DLD1 (cell line): Measurements from ENCODE around the gene TMEM198.

Source experiments
- in situ Hi-C: cut with HindIII; loops from 2 replicates; pipeline ENCODE4 v1.10.0; 2017; ENCODE audit warnings: low sequenced_read_pairs

Gene TMEM198

DNA sequence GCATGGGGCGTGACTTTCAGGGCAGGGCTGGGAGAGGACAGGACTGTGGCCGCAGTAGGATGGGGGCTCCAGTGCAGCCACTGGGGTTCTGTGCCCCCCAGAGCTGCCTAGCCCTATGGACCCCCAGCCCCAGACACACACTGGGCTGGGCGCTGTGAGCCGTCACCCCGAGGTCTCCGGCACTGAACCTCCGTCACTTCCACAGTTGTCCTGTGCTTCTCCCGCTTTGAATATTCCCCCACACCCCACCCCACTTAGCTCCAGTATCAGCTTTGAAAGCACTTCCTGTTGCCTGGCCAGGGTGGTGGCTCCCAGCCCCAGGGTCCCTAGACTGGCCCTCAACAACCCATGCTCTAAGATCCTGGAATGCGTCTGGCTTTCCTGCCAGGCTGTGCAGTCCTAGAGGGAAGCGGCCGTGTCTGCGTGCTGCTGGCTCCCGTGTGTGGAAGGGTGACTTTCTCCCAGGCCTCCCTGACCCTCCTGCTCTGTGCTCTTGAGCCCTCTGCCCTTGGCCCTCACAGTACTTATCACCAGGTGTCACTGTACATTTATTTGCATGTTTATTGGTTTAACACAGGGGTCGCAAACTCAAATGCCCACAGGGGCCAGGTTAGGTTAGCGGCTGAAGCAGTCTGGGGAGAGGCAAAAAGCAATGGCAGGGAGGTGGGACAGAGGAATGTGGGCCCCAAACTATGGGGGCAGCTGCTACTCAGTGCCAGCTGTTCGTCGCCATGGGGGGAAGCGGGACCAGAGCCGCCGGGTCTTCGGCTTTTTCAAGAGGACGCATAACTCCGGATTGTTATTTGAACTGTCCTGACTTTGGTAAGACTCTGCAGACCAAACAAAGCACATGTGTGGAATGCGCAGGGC is 17.6 kb downstream of the TMEM198 start:
- in situ Hi-C loops, result no loop called here

DNA sequence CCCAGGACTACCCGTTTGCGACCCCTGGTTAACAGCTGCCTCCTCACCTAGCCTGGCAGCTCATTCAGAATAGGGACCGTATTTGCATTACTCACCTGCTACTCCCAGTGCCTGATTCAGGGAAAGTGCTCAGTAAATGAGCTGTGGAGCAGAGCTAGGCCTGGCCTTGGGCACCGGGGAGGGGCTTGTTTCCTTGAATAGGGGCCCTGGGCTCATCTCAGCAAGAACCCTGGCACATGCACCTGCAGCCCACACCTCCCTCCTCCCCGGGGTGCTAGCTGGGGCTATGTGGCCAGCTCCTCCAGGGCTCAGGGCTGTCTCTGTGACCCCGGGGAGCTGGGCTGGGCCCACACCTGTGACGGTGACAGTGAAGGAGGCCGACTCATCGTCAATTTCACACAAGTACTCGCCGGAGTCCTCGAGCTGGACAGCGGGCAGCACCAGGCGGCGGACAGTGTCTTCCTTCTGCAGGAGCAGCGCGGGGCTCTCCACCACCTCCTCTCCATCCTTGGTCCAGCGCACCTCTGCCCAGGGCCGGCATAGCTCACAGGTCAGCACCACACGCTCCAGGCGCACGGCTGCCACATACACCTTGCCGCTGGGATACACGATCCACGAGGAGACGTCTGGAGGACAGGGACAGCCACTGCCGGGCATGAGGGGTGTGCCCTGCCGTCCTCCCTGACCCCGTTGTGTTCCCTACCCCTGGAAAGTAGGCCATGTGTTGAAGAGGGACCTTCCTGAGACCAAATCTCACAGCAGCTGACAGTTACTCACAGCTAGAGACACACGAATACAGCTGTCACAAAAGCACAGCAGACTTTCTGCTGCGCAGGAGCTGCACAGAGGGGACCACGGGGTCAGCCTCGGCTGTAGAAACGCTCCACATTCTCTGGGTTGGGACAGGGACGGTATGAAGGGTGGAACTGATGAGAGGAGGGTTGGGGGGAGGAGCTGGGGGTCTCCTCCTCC is 18.5 kb downstream of the TMEM198 start:
- in situ Hi-C loops, result no loop called here

DNA sequence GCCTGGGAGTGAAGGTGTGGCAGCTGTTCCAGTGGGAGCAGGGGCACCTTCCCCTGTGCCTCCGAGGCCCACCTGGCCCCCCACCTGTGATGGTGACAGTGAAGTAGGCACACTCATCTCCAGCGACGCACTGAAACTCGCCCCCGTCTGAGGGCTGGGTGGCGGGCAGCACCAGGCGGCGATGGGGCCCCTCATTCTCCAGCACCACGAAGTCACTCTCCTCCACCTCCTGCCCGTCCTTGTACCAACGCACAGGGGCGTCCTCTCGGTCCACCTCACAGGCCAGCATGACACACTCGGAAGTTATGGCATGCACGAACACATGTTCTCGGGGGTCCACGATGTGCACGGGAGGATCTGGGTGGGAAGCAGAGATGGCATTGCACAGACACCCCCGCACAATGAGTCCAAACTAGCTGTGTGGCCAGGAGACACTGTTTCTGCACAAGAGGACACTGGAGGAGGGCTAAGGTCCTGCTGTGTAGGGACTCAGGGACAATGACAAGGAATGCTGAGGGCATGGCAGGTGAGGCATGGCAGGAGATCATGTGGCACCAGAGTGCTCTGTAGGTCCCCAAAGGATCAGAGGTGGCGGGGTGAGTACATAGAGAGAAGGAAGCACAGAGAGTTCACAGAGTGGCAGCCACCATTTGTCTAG is 19.6 kb downstream of the TMEM198 start:
- in situ Hi-C loops, result no loop called here

DNA sequence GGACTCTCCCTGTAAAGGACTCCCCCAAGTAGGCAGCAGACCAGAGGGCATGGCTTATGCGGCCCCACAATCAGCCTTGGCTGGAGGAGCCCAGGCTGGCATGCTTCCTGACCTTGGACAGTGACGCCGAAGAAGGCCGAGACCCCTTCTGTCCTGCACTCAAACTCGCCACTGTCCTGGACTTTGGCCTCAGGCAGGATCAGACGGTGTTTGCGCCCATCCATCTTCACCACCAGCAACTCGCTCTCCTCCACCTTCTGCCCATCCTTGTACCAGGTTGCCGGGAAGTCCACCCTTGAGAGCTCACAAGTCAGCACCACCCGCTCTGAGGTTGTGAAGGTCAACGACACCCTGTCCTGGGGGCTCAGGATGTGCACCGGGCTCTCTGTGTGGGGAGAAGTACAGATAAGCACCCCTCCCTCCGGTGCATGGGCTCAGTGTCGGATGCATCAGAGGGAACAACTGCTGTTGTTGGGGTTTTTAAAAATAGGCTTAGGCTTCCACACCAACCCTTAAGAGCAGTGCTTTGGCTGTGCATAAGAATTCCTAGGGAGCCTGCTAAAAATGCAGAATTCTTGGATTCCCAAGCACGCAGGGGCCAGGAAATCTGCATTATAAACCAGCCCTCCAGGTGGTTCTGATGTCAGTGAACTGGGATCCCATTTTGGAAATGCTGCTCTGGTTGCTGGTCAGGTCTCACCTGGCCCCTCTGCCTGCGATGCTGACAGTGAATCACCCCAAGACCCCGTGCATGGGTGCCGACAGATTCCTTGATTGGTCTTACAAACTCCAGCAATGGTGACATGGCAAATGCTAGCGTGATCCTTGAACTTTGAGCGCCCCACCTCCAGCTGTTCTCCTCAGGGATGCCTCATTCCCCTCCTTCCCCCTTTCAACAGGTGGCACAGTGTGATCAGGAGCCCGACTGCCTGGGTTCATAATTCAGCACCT is 21.6 kb downstream of the TMEM198 start:
- in situ Hi-C loops, result no loop called here

DNA sequence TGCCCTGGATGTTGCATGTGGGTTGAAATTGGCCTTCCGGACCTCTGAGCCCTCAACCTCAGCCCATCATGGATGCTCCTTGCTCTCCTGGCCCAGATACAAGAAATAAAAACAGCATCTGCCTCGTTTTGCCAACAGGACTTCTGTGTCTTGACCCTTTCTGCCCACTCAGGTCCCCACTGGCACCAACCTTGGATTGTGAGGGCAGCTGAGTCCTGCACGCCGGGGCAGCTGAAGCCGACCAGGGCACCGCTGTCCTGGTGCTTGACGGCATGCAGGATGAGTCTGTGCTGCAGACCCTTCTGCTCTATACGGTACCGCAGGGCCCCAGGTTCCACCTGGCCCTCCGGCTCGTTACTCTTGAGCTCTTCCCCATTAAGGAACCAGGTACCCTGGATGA is 22.8 kb downstream of the TMEM198 start:
- in situ Hi-C loops, result no loop called here

DNA sequence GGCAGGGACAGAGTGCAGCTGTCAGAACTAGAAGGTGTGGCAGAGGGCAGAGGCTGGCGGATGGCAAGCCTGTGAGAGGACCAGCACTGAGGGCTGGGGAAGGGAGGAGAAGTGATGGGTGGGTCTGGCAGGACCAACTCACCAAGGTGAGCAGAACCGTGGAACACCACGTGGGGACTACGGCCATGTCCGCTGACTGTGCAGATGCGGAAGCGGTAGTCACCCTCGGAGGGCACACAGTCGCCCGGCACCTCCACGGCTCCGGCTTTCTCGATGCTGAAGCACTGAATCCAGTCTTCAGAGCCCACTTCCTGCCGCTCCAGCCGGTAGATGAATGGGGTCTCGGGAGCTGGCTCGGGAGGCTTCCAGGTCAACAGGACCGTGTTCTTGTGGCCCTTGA is 23.3 kb downstream of the TMEM198 start:
- in situ Hi-C loops, result no loop called here

DNA sequence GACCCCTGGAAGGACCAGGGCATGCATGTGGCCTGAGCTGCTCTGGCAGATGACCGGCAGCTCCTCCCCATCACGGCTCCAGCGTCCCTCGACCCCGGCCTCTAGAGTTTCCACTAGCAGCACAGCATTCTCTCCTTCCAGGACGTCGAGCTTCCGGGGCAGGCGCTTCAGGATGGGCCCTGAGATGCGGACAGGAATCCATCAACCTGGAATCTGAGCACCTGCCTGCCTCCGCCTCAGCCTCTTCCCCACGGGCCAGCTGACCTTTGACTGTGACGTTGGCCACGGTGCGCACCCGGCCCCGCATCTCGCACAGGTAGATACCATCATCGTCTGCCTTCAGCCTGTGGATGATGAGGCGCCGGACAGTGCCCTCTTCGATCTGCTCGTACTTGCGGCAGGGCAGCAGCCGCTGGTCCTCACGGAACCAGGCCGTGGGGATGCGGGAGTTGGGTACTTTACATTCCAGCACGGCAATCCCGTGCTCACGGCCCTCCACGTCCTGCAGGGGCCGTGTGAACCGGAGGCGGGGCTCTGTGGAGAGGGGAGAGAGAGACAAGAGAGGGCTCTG is 24.0 kb downstream of the TMEM198 start:
- in situ Hi-C loops, result no loop called here

DNA sequence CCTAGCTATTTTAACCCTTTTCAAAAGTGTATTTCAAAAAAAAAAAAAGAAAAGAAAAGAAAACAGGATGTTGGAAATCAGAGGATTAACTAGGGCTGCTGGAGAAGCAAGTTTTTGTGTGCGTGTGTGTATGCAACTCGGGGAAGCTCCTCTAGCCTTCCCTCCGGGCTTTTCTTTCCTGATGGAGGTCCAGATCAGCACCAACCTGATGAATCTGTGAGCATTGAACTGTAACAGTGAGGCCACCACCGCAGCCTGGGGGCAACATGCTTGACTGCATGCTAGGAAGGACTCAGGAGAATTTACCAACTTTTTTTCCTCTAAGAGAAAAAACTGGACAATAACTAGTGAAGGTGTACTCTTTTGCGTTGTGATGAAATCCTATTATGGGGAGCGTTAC is 25.2 kb downstream of the TMEM198 start:
- in situ Hi-C loops, result no loop called here

DNA sequence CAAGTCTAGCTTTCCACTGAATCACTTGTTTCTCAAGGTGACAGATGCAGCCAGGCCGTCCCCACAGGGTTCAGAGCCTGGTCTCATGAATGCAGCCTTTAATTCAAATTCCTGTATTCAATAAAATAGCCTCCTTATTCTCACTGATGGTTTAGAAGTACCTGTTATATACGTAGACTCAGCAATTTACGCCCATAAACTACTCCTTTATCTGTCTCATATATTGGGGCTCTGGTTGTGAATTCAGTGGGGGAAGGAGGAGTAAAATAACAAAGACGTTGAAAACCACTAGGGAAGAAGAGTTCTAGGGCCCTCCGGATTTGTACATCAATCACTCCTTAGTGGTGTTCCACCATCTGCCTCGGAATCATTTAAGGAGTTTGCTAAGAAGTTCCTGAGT is 25.8 kb downstream of the TMEM198 start:
- in situ Hi-C loops, result no loop called here

DNA sequence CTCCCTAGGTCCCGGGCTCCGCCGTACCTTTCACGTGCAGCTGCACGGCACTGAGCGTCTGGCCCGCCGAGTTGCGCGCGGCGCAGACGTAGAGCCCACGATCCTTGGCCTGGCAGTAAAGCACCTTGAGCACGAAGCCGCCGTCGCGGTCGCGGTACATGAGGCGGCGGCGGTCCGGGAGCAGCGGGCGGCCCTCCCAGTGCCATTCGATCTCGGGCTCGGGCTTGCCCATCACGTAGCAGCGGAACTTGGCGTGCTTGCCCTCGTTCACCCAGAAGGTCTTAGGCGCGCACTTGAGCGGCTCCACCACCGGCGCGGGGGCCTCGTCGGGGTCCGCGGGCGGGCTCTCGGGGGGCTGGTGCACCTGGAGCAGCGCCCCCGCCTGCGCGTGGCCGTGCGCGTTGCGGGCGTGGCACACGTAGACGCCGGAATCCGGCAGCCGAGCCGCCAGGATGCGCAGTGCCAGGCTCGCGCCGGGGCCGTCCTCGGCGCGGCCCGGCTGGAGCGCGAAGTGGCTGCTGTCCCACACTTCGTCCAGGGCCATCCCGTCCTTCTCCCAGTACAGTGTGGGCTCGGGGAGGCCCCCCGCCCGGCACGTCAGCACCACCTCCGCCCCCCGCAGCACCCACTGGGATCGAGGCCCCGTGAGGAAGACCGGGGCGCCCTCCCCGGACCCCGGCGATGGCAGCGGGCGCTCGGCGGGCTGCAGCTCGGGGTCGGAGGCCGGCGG is 26.5 kb downstream of the TMEM198 start:
- in situ Hi-C loops, result no loop called here

DNA sequence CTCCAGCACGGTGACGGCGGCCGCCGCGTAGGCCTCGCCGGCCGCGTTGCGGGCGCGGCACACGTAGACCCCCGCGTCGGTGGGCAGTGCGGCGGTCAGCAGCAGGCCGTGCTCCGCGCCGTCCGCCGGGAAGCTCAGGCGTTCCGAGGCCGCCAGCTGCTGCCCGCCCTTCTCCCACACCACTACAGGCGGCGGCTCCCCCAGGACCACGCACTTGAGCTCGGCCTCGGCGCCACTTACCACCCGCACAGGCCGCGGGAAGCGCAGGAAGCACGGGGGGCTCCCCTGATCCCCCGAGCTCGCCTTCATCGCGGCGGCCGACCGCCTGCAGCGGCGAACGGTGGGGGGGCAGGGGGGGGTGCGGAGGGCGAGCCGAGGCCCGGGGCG is 27.1 kb downstream of the TMEM198 start:
- in situ Hi-C loops, result no loop called here

DNA sequence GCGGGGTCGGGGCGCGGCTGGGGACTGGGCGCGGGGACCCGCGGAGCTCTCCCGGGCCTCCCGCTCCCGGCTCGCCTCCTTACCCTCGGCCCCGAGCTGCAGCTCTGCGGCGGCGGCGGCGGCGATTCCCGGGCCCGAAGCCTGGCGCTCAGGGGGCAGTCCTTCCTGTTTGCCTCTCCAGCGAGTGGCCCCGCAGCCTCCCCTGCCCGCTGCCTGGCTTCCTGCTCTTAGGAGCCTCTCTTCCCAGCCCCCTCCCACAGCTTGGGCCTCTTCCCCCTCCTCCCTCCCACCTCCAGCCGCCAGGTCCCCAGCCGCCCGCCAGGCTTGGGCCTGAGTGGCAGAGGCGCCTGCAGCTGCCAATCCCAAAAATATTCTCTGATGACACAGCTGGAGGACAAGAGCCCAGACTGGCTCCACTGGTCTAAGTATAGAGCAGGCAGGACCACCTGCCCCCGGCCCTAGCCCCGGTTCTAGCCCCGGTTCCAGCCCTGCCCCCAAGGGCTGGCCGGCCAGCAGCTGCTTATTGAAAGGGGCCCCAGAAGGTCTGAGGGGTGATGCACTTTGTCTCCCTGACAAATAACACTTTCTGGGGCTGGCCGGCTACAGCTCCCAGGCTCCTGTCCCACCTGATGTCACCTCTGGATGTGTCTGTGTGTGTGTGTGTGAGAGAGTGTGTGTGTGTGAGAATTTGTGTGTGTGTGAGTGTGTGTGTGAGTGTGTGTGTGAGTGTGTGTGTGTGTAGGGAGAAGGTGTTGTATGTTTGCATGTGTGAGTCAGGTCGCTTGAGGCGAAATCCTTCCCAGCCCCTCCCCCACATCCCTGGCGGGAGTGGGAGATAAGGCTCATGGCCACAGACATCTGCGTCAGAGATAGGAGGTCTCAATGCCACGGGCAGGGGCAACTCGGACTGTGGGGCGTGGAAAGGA is 27.7 kb downstream of the TMEM198 start, which contains the start of gene OBSL1:
TSS of gene OBSL1 (minus strand) at position 229 of the 926 bp plus-strand sequence. CDS start 307 bp downstream, outside the sequence.
- in situ Hi-C loops, result no loop called here

DNA sequence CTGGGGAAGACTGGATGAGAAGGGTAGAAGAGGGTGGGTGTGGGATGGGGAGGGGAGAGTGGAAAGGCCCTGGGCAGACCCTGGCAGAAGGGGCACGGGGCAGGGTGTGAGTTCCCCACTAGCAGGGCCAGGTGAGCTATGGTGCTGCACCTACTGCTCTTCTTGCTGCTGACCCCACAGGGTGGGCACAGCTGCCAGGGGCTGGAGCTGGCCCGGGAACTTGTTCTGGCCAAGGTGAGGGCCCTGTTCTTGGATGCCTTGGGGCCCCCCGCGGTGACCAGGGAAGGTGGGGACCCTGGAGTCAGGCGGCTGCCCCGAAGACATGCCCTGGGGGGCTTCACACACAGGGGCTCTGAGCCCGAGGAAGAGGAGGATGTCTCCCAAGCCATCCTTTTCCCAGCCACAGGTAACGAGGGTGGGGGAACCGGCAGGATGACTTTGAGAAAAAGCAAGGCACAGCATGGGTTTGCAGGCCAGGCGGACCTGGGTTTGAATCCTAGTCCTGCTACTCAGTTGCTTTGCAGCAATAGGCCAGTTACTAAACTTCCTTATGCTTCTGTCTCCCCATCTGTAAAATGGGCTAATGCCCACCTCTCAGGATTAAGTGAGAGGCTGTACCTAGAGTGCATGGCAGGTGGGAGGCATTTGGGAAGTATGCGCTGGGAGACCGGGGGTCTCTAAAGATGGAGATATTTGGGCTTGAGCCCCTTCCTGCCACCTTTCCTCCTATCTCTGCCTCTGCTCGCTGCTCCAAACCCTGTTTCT is 28.6 kb downstream of the TMEM198 start, which contains the start of gene INHA:
TSS of gene INHA (plus strand) at position 74 of the 765 bp plus-strand sequence. CDS start at position 139, 65 bp downstream.
- in situ Hi-C loops, result no loop called here

DNA sequence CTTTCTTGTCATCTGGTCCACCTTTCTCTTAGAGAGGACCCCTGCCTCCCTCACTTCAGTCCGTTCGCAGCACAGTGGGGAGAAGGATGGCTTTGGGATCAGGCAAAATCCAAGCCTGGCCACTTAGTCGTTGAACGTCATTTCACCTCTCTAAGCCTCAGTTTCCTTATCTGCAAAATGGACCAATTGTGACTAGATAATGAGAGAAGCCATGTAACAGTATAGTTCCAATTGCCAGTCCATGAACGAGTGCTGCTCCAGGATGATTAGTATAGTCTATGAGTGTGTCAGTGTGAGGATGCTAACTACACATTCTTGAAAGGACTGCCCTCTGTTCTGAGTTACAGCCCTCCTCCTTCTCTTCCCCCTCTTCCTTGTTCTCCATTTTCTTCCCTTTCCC is 29.3 kb downstream of the TMEM198 start:
- in situ Hi-C loops, result no loop called here

DNA sequence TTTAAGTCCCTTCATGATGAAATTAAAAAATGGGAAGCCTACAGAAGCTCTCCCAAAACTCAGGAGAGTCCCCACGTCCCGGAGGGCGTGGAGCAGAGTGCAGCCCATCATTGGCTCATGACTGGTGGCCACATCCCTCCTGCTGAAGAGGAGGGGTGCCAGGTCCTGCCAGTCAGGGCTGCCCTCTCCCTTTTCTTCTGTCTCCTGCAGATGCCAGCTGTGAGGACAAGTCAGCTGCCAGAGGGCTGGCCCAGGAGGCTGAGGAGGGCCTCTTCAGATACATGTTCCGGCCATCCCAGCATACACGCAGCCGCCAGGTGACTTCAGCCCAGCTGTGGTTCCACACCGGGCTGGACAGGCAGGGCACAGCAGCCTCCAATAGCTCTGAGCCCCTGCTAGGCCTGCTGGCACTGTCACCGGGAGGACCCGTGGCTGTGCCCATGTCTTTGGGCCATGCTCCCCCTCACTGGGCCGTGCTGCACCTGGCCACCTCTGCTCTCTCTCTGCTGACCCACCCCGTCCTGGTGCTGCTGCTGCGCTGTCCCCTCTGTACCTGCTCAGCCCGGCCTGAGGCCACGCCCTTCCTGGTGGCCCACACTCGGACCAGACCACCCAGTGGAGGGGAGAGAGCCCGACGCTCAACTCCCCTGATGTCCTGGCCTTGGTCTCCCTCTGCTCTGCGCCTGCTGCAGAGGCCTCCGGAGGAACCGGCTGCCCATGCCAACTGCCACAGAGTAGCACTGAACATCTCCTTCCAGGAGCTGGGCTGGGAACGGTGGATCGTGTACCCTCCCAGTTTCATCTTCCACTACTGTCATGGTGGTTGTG is 30.9 kb downstream of the TMEM198 start:
- in situ Hi-C loops, result no loop called here
